ENCODE measurements around the gene TIAM2. TPM values are rescaled to one million over a fixed set of nuclear protein-coding genes. Genes with fewer than 3 reads are reported as not detected.
A peak's percentile ranks its signal among the peaks of the same experiment; 100 is the strongest.
"Not testable (repeated sequence)": the region's sequence is repeated elsewhere in the genome, so short reads cannot be mapped to it uniquely, and the experiment has no call there.

TIAM2 gene
- total RNA-seq, 4 donors from 2014 or later, result 25.7 to 77.1 (median 56.6) TPM

DNA sequence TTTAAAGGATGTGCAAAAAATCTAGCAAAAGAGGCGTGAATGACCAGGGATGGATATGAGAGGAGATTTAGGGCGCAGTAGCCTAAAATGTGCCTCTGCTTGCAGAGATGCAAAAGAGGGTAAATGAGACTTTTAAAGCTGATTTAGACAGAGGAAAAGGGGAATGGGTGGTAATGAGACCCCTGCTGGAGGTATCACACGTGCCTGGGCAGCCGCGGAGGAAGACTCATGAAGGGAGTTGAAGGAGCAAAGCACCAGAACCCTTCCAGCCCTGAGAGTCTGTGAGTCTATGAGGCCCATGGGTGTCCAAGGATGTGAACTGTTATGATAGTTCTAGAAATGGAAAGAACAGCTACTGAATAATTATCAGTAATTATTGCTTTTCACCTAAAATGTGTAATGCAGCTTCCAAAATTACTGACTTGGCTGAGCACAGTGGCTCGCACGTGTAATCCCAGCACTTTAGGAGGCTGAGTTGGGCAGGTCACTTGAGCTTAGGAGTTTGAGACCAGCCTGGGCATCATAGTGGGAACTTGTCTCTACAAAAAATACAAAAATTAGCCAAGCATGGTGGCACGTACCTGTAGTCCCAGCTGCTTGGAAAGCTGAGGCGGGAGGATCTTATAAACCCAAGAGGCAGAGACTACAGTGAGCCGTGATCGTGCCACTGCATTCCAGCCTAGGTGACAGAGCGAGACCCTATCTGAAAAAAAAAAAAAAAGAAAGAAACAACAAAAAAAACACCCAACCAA is 38.2 kb upstream of the TIAM2 start:
- H3K27ac ChIP-seq, result no peak overlapping the region
- intact Hi-C loops (cut with DNase I; ENCODE audit: low total_unique reads), result no loop called here
- no peaks in the 10 kb centered on the region for H3K9me3 ChIP-seq
- H3K4me3 ChIP-seq, result no peak overlapping the region
- H3K36me3 ChIP-seq, result no peaks in the 10 kb centered on the region
- TF ChIP-seq POLR2A (IDR thresholded peaks at IDR 0.05), result no peak
- no peak for TF ChIP-seq CTCF (IDR thresholded peaks at IDR 0.05)
- no peaks in the 10 kb centered on the region for H3K27me3 ChIP-seq
- no peak for DNase-seq
- H3K4me1 ChIP-seq, result no peaks in the 10 kb centered on the region

- no peak overlapping the region for H3K4me3 ChIP-seq
- H3K36me3 ChIP-seq, result no peaks in the 10 kb centered on the region
- TF ChIP-seq CTCF (IDR thresholded peaks at IDR 0.05) (no peak), POLR2A (IDR thresholded peaks at IDR 0.05) (no peak)
- H3K9me3 ChIP-seq, result no peaks in the 10 kb centered on the region
- H3K27me3 ChIP-seq, result no peaks in the 10 kb centered on the region
- intact Hi-C loops (cut with DNase I; ENCODE audit: low total_unique reads), result no loop called here
- H3K27ac ChIP-seq, result no peak overlapping the region
- no peak for DNase-seq
- H3K4me1 ChIP-seq, result no peaks in the 10 kb centered on the region
Measured at GRCh38 chr6:154958469-154958868, 36.6 kb upstream of the TIAM2 start.

GRCh38 chr6:154960299-154960843 is 34.7 kb upstream of the TIAM2 start:
- no peaks in the 10 kb centered on the region for H3K36me3 ChIP-seq
- intact Hi-C loops (cut with DNase I; ENCODE audit: low total_unique reads), result no loop called here
- TF ChIP-seq POLR2A (IDR thresholded peaks at IDR 0.05), result no peak
- TF ChIP-seq CTCF (IDR thresholded peaks at IDR 0.05), result no peak
- no peak overlapping the region for H3K4me3 ChIP-seq
- no peak overlapping the region for H3K27ac ChIP-seq
- DNase-seq, result peak in 1 of 2 donors; percentile 15
- H3K27me3 ChIP-seq, result no peaks in the 10 kb centered on the region
- H3K9me3 ChIP-seq, result no peaks in the 10 kb centered on the region
- no peaks in the 10 kb centered on the region for H3K4me1 ChIP-seq

DNA sequence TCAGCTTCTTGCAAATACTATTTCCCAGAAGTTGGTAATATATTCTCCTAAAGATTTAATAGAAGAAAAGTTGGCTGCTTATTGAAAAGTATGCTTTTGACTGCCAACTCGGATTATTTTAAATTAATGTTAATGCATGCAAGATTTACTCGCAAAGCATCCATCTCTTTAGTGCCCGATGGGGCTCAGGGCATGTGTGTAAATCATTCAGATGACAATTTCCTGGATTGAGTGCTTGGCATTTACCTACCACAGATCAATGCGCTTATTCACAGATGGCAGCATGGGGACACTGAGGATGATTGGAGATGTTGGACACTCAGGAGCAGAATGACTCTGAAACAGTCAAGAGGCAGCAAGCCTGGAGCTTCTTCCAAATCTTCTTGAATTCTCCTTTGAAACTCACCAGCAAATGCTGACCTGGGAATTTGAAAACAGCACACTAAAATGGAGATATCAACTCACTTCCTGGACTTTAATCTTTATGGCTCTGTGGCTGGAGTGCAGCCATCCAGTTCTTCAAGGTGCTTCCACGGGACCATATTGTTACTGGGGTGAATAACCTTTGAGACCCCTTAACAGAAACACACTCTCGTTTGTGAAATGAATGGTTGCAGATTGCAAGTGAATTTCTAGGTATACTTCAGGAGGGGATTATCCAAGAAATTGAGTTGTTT is 34.1 kb upstream of the TIAM2 start:
- intact Hi-C loops (cut with DNase I; ENCODE audit: low total_unique reads), result no loop called here
- H3K9me3 ChIP-seq, result no peaks in the 10 kb centered on the region
- DNase-seq, result no peak
- no peak overlapping the region for H3K4me3 ChIP-seq
- H3K4me1 ChIP-seq, result no peaks in the 10 kb centered on the region
- H3K27me3 ChIP-seq, result no peaks in the 10 kb centered on the region
- no peak overlapping the region for H3K27ac ChIP-seq
- H3K36me3 ChIP-seq, result no peaks in the 10 kb centered on the region
- no peak for TF ChIP-seq CTCF (IDR thresholded peaks at IDR 0.05)
- TF ChIP-seq POLR2A (IDR thresholded peaks at IDR 0.05), result no peak

- Histone ChIP-seq H3K27me3 (no peaks in the 10 kb centered on the region), H3K36me3 (no peaks in the 10 kb centered on the region), H3K9me3 (no peaks in the 10 kb centered on the region), H3K27ac (no peak overlapping the region), H3K4me3 (no peak overlapping the region), H3K4me1 (no peaks in the 10 kb centered on the region)
- no peak for DNase-seq
- intact Hi-C loops (cut with DNase I; ENCODE audit: low total_unique reads), result no loop called here
- TF ChIP-seq POLR2A (IDR thresholded peaks at IDR 0.05), result no peak
- no peak for TF ChIP-seq CTCF (IDR thresholded peaks at IDR 0.05)
Measured at GRCh38 chr6:154962753-154963152, 32.4 kb upstream of the TIAM2 start.

GRCh38 chr6:154966065-154966770 is 28.9 kb upstream of the TIAM2 start:
- H3K27me3 ChIP-seq; H3K9me3 ChIP-seq; DNase-seq; H3K36me3 ChIP-seq; intact Hi-C loops (cut with DNase I; ENCODE audit: low total_unique reads); H3K4me3 ChIP-seq; H3K27ac ChIP-seq; H3K4me1 ChIP-seq: not testable (repeated sequence)

All from uterus (tissue), 4 donors.